Thyroid gland (tissue), 4 donors: ENCODE measurements around the gene MSN. TPM values are rescaled to one million over a fixed set of nuclear protein-coding genes. Genes with fewer than 3 reads are reported as not detected.

Source experiments
- DNase-seq, 2 donors: peaks; one replicate each; pipeline ENCODE4 v3.0.0-alpha.2; 2019
- H3K27ac ChIP-seq, 3 donors: fragments of 200-600 bp; sonication (generic); 1 replicate in 2 of 3; 2 replicates in 1 of 3; pipeline ENCODE4 v1.5.1; 2016 to 2019; ENCODE audit warnings: mild to moderate bottlenecking in 1 of 3, moderate library complexity in 1 of 3
- H3K27me3 ChIP-seq: fragments of 200-600 bp; sonication (generic); one replicate; pipeline ENCODE4 v1.5.1; 2019
- H3K36me3 ChIP-seq, 2 donors: fragments of 200-600 bp; sonication (generic); one replicate each; pipeline ENCODE4 v1.5.1; 2016 to 2019
- H3K4me1 ChIP-seq, 2 donors: fragments of 200-600 bp; sonication (generic); one replicate each; pipeline ENCODE4 v1.5.1; 2017 to 2019
- H3K4me3 ChIP-seq, 3 donors: fragments of 200-600 bp; sonication (generic); replicated peaks in 1 of 3; 1 replicate in 2 of 3; 2 replicates in 1 of 3; pipeline ENCODE4 v1.5.1; 2016; ENCODE audit warnings: mild to moderate bottlenecking in 1 of 3
- H3K9me3 ChIP-seq: fragments of 200-600 bp; sonication (generic); one replicate; pipeline ENCODE4 v1.5.1; 2017
- CTCF ChIP-seq, 6 experiments: fragments of 200-600 bp in 3 of 6; fragments of 450-650 bp in 3 of 6; sonication (generic) in 3 of 6; IDR thresholded peaks; one replicate each; pipeline ENCODE4 v1.5.1; 2016 to 2019; ENCODE audit warnings: antibody characterized with exemption in 6 of 6, mild to moderate bottlenecking in 2 of 6, inconsistent platforms in 1 of 6, moderate library complexity in 1 of 6
- POLR2A ChIP-seq, 2 donors: fragments of 450-650 bp; IDR thresholded peaks; one replicate each; pipeline ENCODE4 v1.6.1; 2017; ENCODE audit warnings: antibody characterized with exemption in 2 of 2, mild to moderate bottlenecking in 2 of 2, moderate library complexity in 1 of 2
- WGBS, 2 donors: methylation state at CpG; one replicate each; pipeline ENCODE4 v1.1.5; 2017; 5-methylcytosine and 5-hydroxymethylcytosine counted together
- intact Hi-C: fragments of 100-400 bp; cut with DNase I; formaldehyde crosslinking; loops from one replicate; pipeline ENCODE4 v1.15.1; 2023
- total RNA-seq, 4 donors: library from RNA; depleted of rRNA; stranded (reverse); fragments of >200 nt; gene quantifications; one replicate each; pipeline ENCODE4 v1.2.3, GENCODE V29; 2016

Gene MSN
- total RNA-seq, 4 donors from 2014 or later, result 204 to 318 (median 259) TPM

GRCh38 chrX:65689377-65689776 is 21.9 kb downstream of the MSN start:
- Histone ChIP-seq H3K36me3 (no peaks in the 10 kb centered on the region), H3K27ac (peak overlapping the region; percentile 30 to 79 (median 71)), H3K4me1 (peaks cover 27 to 72% of the 10 kb centered on the region in 2 donors), H3K4me3 (no peak overlapping the region), H3K27me3 (no peaks in the 10 kb centered on the region), H3K9me3 (no peaks in the 10 kb centered on the region)
- TF ChIP-seq CTCF (IDR thresholded peaks at IDR 0.05) (no peak), POLR2A (IDR thresholded peaks at IDR 0.05) (no peak)
- 93 to 100% methylated on average over 2 of the region's 2 CpGs for WGBS, 2 donors
- intact Hi-C loops, result no loop called here
- DNase-seq, result no peak

GRCh38 chrX:65690057-65690855 is 22.8 kb downstream of the MSN start:
- 47 to 55% methylated on average over 4 to 5 of the region's 5 CpGs for WGBS, 2 donors
- H3K36me3 ChIP-seq, result no peaks in the 10 kb centered on the region
- H3K9me3 ChIP-seq, result no peaks in the 10 kb centered on the region
- H3K4me1 ChIP-seq, result peaks cover 31 to 80% of the 10 kb centered on the region in 2 donors
- peak overlapping the region; percentile 30 to 79 (median 71) for H3K27ac ChIP-seq
- no peaks in the 10 kb centered on the region for H3K27me3 ChIP-seq
- H3K4me3 ChIP-seq, result no peak overlapping the region
- intact Hi-C loops, result no loop called here
- DNase-seq, result peak; percentile 71 to 72
- TF ChIP-seq CTCF (IDR thresholded peaks at IDR 0.05) (no peak), POLR2A (IDR thresholded peaks at IDR 0.05) (peak in 1 of 2 donors; percentile 41)

GRCh38 chrX:65695849-65696449 is 28.5 kb downstream of the MSN start:
- intact Hi-C loops, result no loop called here
- H3K27ac ChIP-seq, result peak overlapping the region; percentile 62 to 88 (median 73)
- no peak overlapping the region for H3K4me3 ChIP-seq
- DNase-seq, result no peak
- no peaks in the 10 kb centered on the region for H3K27me3 ChIP-seq
- no peak for TF ChIP-seq POLR2A (IDR thresholded peaks at IDR 0.05)
- TF ChIP-seq CTCF (IDR thresholded peaks at IDR 0.05), result no peak
- 63 to 71% methylated on average over 3 of the region's 3 CpGs for WGBS, 2 donors
- peaks cover 29 to 79% of the 10 kb centered on the region in 2 donors for H3K4me1 ChIP-seq
- no peaks in the 10 kb centered on the region for H3K36me3 ChIP-seq
- no peaks in the 10 kb centered on the region for H3K9me3 ChIP-seq

- Histone ChIP-seq H3K4me1 (peaks cover 29 to 77% of the 10 kb centered on the region in 2 donors), H3K36me3 (no peaks in the 10 kb centered on the region), H3K27ac (peak overlapping the region; percentile 62 to 88 (median 73)), H3K27me3 (no peaks in the 10 kb centered on the region), H3K9me3 (no peaks in the 10 kb centered on the region), H3K4me3 (no peak overlapping the region)
- intact Hi-C loops, result no loop called here
- DNase-seq, result no peak
- WGBS, 2 donors, result 71 to 81% methylated on average over 3 of the region's 3 CpGs
- no peak for TF ChIP-seq CTCF (IDR thresholded peaks at IDR 0.05)
- no peak for TF ChIP-seq POLR2A (IDR thresholded peaks at IDR 0.05)
Measured at GRCh38 chrX:65696613-65697012, 29.2 kb downstream of the MSN start.

GRCh38 chrX:65697211-65697641 is 29.8 kb downstream of the MSN start:
- Histone ChIP-seq H3K9me3 (no peaks in the 10 kb centered on the region), H3K4me1 (peaks cover 29 to 70% of the 10 kb centered on the region in 2 donors), H3K4me3 (no peak overlapping the region), H3K27me3 (no peaks in the 10 kb centered on the region), H3K27ac (peak overlapping the region; percentile 62 to 88 (median 73)), H3K36me3 (no peaks in the 10 kb centered on the region)
- TF ChIP-seq POLR2A (IDR thresholded peaks at IDR 0.05) (no peak), CTCF (IDR thresholded peaks at IDR 0.05) (no peak)
- intact Hi-C loops, result no loop called here
- DNase-seq, result no peak
- WGBS, 2 donors, result 37 to 49% methylated on average over 2 of the region's 2 CpGs
